DOHH2 (cell line): ENCODE results near the gene DYNC1I1.

Source experiments
- H3F3A ChIP-seq: fragments of 200-600 bp; sonication (generic), shearing (Covaris generic); 2 replicates; pipeline ENCODE4 v1.6.0; 2016; ENCODE audit warnings: antibody characterized with exemption, mild to moderate bottlenecking; ENCODE audit not compliant: control insufficient read depth, insufficient read depth
- H3K27ac ChIP-seq: fragments of 200-600 bp; sonication (generic); 2 replicates; pipeline ENCODE4 v1.5.1; 2014; ENCODE audit warnings: low read depth, mild to moderate bottlenecking, low read length, moderate library complexity
- H3K27me3 ChIP-seq: fragments of 200-600 bp; sonication (generic); 2 replicates; pipeline ENCODE4 v1.6.1; 2014; ENCODE audit warnings: mild to moderate bottlenecking, low read length, mixed read lengths; ENCODE audit not compliant: control insufficient read depth
- H3K36me3 ChIP-seq: fragments of 200-600 bp; sonication (generic); 2 replicates; pipeline ENCODE4 v1.6.1; 2014; ENCODE audit warnings: mild to moderate bottlenecking, low read length, moderate library complexity, mixed read lengths; ENCODE audit not compliant: control insufficient read depth
- H3K4me1 ChIP-seq: fragments of 200-600 bp; sonication (generic); 2 replicates; pipeline ENCODE4 v1.6.1; 2014; ENCODE audit warnings: mild to moderate bottlenecking, low read length, mixed read lengths; ENCODE audit not compliant: control insufficient read depth
- H3K4me2 ChIP-seq: fragments of 200-600 bp; sonication (generic); 2 replicates; pipeline ENCODE4 v1.6.0; 2014; ENCODE audit warnings: mild to moderate bottlenecking, low read length, moderate library complexity
- H3K4me3 ChIP-seq: fragments of 200-600 bp; sonication (generic); 2 replicates; pipeline ENCODE4 v1.5.1; 2014; ENCODE audit warnings: mild to moderate bottlenecking, low read length, mixed read lengths
- H3K79me2 ChIP-seq: fragments of 200-600 bp; sonication (generic); 2 replicates; pipeline ENCODE4 v1.6.1; 2014; ENCODE audit warnings: mild to moderate bottlenecking, low read length, mixed read lengths; ENCODE audit not compliant: control insufficient read depth
- H3K9me2 ChIP-seq: fragments of 200-600 bp; sonication (generic); replicated peaks from 2 replicates; pipeline ENCODE4 v1.6.1; 2014; ENCODE audit warnings: mild to moderate bottlenecking, low read length, mixed read lengths; ENCODE audit not compliant: control insufficient read depth
- H3K9me3 ChIP-seq: fragments of 200-600 bp; sonication (generic); 2 replicates; pipeline ENCODE4 v1.6.1; 2014; ENCODE audit warnings: antibody characterized with exemption, low read length, mixed read lengths; ENCODE audit not compliant: control insufficient read depth, insufficient read depth
- H4K20me1 ChIP-seq: fragments of 200-600 bp; sonication (generic); 2 replicates; pipeline ENCODE4 v1.6.0; 2014; ENCODE audit warnings: low read depth, mild to moderate bottlenecking, antibody characterized with exemption, low read length, moderate library complexity; ENCODE audit not compliant: control insufficient read depth, insufficient read depth
- CTCF ChIP-seq: fragments of 200-600 bp; sonication (generic); IDR thresholded peaks from one replicate; pipeline ENCODE4 v1.5.1; 2014; ENCODE audit warnings: antibody characterized with exemption, mild to moderate bottlenecking, low read depth, low read length; ENCODE audit not compliant: poor library complexity, severe bottlenecking
- EZH2phosphoT487 ChIP-seq: fragments of 200-600 bp; sonication (generic); IDR thresholded peaks from 2 replicates; pipeline ENCODE4 v1.6.1; 2017; ENCODE audit warnings: borderline replicate concordance, mild to moderate bottlenecking, antibody characterized with exemption, low read length, moderate library complexity, mixed read lengths

DYNC1I1 gene

GRCh38 chr7:96075510-96076349, 303.4 kb downstream of the DYNC1I1 start:
- H3K4me2 ChIP-seq: peak overlapping the region; percentile 81
- no peaks in the 10 kb centered on the region for H3K9me3 ChIP-seq
- H4K20me1 ChIP-seq: no peaks in the 10 kb centered on the region
- no peaks in the 10 kb centered on the region for H3K79me2 ChIP-seq
- peak; percentile 90 for TF ChIP-seq CTCF
- TF ChIP-seq EZH2phosphoT487: peak; percentile 96
- no peaks in the 10 kb centered on the region for H3K36me3 ChIP-seq
- peak overlapping the region; percentile 67 for H3K4me3 ChIP-seq
- peaks cover 10% of the 10 kb centered on the region for H3K4me1 ChIP-seq
- H3K27me3 ChIP-seq: peaks cover 26% of the 10 kb centered on the region
- H3K9me2 ChIP-seq: no peaks in the 10 kb centered on the region
- no peak overlapping the region for H3K27ac ChIP-seq
- no peaks in the 10 kb centered on the region for H3F3A ChIP-seq

- Histone ChIP-seq H3K4me2 (peak overlapping the region; percentile 81), H4K20me1 (no peaks in the 10 kb centered on the region), H3K4me3 (peak overlapping the region; percentile 67), H3K9me2 (no peaks in the 10 kb centered on the region), H3F3A (no peaks in the 10 kb centered on the region), H3K79me2 (no peaks in the 10 kb centered on the region), H3K4me1 (peaks cover 10% of the 10 kb centered on the region), H3K27me3 (peaks cover 26% of the 10 kb centered on the region), H3K36me3 (no peaks in the 10 kb centered on the region), H3K9me3 (no peaks in the 10 kb centered on the region), H3K27ac (no peak overlapping the region)
- no peak for TF ChIP-seq CTCF
- no peak for TF ChIP-seq EZH2phosphoT487
These were observed 304.0 kb downstream of the DYNC1I1 start for GRCh38 chr7:96076350-96076707.

GRCh38 chr7:96080027-96080426, 307.7 kb downstream of the DYNC1I1 start:
- Histone ChIP-seq H3K4me1 (peaks cover 10% of the 10 kb centered on the region), H3K27ac (no peak overlapping the region), H3K36me3 (no peaks in the 10 kb centered on the region), H3K9me2 (no peaks in the 10 kb centered on the region), H4K20me1 (no peaks in the 10 kb centered on the region), H3K4me3 (no peak overlapping the region), H3F3A (no peaks in the 10 kb centered on the region), H3K27me3 (peaks cover 25% of the 10 kb centered on the region), H3K79me2 (no peaks in the 10 kb centered on the region), H3K4me2 (no peak overlapping the region), H3K9me3 (no peaks in the 10 kb centered on the region)
- no peak for TF ChIP-seq EZH2phosphoT487
- no peak for TF ChIP-seq CTCF
